Thyroid gland (tissue), 4 donors: Measurements from ENCODE around the gene TSPAN8.

Experiments used
- POLR2A ChIP-seq, 2 donors: fragments of 450-650 bp; IDR thresholded peaks; one replicate each; pipeline ENCODE4 v1.6.1; 2017; ENCODE audit warnings: antibody characterized with exemption in 2 of 2, mild to moderate bottlenecking in 2 of 2, moderate library complexity in 1 of 2
- TF ChIP-seq, protein P1 (sequence below), 6 experiments: fragments of 200-600 bp in 3 of 6; fragments of 450-650 bp in 3 of 6; sonication (generic) in 3 of 6; IDR thresholded peaks; one replicate each; pipeline ENCODE4 v1.5.1; 2016 to 2019; ENCODE audit warnings: antibody characterized with exemption in 6 of 6, mild to moderate bottlenecking in 2 of 6, inconsistent platforms in 1 of 6, moderate library complexity in 1 of 6

- TF ChIP-seq POLR2A (IDR thresholded peaks at IDR 0.05), result no peak
- TF ChIP-seq, protein P1, sequence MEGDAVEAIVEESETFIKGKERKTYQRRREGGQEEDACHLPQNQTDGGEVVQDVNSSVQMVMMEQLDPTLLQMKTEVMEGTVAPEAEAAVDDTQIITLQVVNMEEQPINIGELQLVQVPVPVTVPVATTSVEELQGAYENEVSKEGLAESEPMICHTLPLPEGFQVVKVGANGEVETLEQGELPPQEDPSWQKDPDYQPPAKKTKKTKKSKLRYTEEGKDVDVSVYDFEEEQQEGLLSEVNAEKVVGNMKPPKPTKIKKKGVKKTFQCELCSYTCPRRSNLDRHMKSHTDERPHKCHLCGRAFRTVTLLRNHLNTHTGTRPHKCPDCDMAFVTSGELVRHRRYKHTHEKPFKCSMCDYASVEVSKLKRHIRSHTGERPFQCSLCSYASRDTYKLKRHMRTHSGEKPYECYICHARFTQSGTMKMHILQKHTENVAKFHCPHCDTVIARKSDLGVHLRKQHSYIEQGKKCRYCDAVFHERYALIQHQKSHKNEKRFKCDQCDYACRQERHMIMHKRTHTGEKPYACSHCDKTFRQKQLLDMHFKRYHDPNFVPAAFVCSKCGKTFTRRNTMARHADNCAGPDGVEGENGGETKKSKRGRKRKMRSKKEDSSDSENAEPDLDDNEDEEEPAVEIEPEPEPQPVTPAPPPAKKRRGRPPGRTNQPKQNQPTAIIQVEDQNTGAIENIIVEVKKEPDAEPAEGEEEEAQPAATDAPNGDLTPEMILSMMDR (IDR thresholded peaks at IDR 0.05), result no peak
Measured at GRCh38 chr12:71155225-71155624, 2.6 kb downstream of the TSPAN8 start.
